HG02610 (cell line): ENCODE data around the gene PRLR.

Experiments
- ATAC-seq: cut with Tn5 transposase; IDR thresholded peaks from one replicate; pipeline ENCODE4 v1.9.1; 2021; ENCODE audit warnings: mild to moderate bottlenecking, moderate library complexity; ENCODE audit not compliant: unreplicated experiment

Gene PRLR

DNA sequence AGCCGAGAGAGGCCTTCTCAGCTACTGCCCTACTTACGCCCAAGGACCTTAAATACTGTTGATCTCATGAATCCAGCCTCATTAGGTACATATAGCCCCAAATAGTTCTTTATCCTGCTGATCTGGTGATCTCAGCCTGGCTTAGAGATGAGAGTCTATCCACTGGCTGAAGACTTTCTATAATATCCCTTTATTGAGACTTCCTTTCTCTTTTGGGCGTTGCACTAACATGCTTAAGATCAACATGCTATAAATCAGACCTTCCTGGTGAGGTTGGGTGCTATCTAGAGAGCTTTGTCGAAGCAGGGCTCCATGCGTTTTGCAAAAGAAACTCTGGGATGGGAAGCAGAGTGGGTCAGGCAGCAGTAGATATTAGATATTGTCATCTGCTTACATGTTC, 138.6 kb downstream of the PRLR start:
- no peak for ATAC-seq

DNA sequence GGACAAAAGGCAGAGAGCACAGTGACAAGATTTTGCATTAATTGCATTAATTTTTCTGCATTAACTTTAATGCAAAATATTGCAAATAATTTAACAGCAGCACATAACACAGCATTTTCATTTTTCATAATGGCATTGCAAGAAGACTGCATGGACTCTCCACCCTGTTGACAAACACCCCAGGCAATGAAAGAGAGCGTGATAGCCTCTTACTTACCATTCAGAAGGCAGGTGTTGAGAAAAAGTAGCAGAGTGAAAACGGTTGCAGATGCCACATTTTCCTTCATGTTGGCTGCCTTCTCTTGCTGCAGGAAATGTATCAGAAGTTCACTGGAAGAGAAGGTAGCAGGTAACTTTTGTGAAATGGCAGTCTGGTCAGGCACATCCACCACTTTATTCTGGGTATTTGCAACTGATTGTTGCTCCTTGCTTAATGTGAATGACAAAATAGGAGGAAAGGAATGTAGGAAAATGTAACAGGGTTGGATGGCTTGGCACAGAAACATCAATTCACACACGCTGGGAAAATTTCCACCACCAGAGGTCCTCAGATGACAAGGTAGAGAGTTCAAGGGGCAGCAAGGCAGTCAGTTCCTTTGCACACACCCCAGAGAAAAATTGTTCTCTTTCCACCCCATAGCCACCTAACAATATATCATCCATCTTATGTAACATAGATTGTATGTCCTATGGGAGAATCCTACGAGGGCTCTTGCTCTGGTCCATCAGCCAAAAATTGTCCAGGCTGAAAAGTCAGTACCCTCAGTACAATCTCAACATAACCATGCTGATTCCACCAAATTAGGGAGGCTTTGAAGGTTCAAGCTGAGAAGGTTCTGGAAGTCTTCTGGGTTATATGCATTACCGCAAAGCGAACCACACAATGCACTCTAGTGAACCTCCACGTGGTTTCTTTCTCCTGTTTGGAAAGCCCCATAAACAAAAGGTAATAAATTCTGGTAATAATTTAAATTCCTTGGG, 140.7 kb downstream of the PRLR start:
- no peak for ATAC-seq

GRCh38 chr5:35087991-35088390, 142.3 kb downstream of the PRLR start:
- no peak for ATAC-seq

- ATAC-seq = no peak
Measured at GRCh38 chr5:35083150-35083549, 147.1 kb downstream of the PRLR start.

- ATAC-seq = no peak
Measured at GRCh38 chr5:35082530-35082929, 147.8 kb downstream of the PRLR start.

GRCh38 chr5:35081134-35081533, 149.2 kb downstream of the PRLR start:
- ATAC-seq = no peak

DNA sequence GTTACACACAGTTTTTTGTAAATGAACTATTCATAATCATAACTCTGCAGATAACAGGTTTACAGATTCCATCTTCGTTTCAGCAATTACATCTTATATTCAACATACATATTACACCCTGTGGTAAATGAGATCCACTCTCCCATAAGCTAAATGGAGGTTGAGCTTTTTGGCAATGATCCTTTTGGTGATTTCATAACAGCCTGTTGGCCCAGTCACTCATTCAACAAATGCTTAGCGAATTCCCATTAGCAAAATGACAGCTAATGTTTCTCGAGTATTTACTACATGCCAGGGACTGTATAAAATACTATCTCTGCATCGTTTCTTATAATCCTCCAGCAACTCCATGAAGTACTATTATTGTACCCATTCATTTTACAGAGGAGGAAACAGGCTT, 157.1 kb downstream of the PRLR start:
- ATAC-seq = no peak

GRCh38 chr5:35069188-35069587, 161.1 kb downstream of the PRLR start:
- ATAC-seq = no peak

DNA sequence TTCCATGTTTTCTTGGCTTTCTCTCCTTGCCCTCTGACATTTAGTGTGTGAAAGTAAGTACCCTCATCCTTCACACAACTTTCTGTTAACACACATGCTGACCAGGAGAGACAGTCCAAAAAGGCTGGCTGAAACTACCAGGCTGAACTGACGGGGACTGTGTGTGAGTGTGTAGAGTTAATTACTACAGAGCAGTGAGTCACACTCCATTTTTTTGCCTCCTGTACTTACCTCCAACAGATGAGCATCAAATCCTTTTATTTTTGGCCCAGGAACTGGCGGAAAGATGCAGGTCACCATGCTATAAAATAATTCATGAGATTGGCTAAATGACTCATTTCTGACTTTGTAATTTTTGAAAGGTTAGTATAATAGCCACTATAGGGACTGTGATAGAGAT, 162.3 kb downstream of the PRLR start:
- ATAC-seq = no peak

DNA sequence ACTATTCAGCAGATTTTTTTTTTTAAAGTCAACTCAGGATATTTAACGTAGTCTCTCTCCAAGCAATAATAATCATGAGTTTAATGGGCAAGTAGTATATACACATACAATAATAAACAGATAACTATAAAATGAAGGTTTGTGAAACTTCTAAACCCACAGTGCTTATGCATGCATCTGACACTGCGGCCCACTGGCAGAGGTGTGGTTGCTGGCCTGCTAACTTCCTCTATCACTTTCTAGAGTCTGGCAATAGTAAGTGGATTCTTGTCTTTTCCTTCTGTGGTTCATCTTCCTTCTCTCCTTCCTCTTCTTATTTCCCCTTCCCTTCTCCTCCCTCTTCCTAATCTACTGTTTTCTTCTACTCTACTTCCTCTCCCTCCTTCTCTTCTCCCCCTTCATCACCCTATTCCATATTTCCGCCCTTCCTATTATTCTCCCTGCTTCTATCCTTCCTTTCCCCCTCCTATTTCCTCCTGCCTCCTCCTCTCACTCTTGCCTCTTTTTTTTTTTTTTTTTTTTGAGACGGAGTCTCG, 164.0 kb downstream of the PRLR start:
- ATAC-seq = peak; percentile 72

GRCh38 chr5:35063414-35063813, 166.9 kb downstream of the PRLR start:
- no peak for ATAC-seq

DNA sequence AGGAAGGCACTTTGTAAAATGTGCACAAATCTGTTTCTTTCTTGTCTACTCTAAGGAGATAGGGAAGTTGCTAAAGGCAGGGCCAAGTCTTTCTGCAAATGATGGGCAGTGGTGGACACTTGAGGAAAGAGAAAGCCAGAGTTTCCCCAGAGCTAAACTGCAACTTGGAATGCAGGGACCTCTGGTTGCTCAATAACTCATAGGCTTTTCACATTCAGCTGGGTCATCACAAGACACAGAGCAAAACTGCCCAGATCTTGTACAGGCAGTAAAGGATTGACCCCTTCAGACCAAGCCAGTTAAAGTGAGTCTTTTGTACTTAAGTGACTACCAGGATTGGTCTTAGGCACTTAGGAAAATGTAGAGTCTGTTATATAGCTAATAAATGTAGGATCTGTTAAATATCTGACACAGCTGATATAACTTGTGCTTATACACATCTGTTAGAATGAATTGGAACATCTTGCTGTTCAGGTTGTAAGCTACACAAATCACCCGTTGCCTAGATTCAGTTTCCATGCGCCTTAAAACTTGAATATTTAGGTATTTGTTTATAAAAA, 169.0 kb downstream of the PRLR start:
- no peak for ATAC-seq

- ATAC-seq = no peak
Measured at GRCh38 chr5:35060236-35060635, 170.1 kb downstream of the PRLR start.

DNA sequence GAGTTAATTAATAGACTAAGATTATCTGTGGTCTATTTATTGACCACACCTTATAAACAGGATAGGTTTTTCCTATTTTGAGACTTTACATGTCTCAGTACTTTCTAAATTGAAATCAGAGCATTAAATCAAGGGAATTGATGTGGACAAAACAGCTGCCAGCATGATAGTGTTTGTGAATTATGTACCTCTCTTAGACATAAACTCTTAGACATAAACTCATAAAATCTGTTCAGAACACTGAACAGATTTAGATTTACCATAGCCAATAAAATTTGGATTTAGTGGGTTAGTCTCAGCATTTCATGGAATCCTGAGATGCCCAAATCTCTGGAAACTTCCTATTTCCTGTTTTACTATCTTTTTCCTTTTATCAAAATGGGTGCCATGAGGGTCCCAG, 171.0 kb downstream of the PRLR start:
- no peak for ATAC-seq

DNA sequence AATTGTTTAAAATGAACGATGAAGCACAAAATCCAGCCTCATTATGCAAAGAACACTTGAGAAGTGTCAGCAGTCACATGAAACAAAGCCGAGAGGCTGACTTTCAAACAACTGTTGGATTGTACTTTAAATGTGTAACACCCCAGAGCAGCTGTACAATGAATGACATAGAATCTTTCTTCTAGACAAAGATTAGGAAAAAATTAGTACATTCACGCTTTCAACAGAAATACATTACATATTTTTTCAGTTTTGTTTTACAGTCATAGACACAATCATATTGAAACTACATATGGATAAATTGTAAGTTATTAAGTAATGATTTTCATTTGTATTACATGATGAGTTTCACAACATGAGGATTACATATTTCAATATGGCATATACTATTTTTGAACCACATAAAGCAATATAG, 171.9 kb downstream of the PRLR start:
- ATAC-seq = peak; percentile 61

GRCh38 chr5:35056686-35057085, 173.6 kb downstream of the PRLR start:
- ATAC-seq = no peak

DNA sequence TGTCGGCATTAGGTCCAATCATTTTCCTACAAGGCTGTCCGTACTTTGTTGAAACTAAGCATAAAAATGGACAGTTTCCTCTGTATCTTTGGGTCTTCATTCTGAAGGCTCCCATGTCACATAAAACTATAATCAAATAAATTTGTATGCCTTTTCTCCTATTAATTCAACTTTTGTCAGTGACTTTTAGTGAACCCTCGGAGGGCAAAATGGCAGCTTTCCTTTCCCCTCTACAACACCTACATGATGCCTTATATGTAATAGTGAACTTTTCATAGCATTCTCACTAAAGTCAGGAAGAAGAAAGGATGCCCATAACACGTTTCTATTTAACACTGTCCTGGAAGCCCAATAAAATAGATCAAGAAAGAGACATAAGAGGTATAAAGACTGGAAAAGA, 177.4 kb downstream of the PRLR start:
- ATAC-seq = no peak

- no peak for ATAC-seq
Measured at GRCh38 chr5:35050541-35051126, 179.7 kb downstream of the PRLR start.

GRCh38 chr5:35048910-35049309, 181.4 kb downstream of the PRLR start:
- ATAC-seq = no peak

DNA sequence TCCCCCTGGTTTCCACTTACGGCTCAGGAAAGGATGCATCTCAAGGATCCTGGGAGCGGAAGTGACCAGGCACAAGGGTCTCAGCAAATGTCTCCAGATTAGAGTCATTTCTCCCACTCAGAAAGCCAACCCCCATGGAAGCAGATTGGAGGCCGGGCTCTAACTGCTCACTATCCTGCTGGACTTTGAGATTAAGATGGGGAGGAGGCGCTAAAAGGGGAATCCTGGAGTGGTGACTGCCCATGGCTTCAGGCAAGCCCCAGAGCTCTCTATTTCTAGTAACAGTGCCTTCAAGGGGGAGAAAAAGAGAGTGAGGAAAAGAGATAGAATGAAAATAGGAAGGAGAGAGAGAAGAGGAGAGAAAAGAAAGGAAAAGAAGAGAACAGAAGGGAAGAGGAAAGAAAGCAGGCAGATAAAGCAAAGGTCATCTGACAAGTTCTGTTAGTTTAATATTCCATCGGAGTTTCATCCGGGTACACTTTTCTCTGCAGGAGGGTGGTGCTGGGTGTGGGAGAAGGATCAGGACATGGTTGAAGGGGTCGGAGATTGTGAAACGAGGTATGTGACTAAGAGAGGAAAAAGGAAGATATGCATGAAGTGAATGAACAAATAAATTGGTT, 182.4 kb downstream of the PRLR start, which contains the start of gene AGXT2:
Gene AGXT2, minus strand, starts transcription at position 165 of the 620 bp plus-strand sequence. Its CDS starts 57 bp downstream, at position 108.
- no peak for ATAC-seq

DNA sequence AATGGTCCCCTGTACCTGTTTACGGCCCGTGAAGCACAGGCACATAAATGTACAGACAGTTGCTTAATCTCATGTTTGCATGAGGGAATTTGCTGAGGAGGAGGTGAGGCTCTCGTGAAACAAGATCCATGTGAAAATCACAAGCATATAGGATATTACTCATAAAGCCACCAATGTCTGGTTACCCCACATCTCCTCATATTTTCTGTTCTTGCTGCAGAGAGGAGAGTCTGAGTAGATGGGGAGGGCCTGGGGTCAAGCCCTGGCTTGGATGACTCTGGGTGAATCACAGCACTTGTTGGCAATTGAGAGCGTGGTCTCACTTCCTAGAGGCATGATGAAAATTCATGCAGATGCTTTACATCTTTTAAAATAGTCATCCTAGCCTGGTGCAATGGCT, 183.5 kb downstream of the PRLR start:
- no peak for ATAC-seq
